Natural killer cell (primary cell): ENCODE data around the gene NMT2. TPM values are rescaled to one million over a fixed set of nuclear protein-coding genes. Genes with fewer than 3 reads are reported as not detected.

Experiments
- ATAC-seq, 3 donors: fragments of 150-1000 bp in 2 of 3; fragments of 200-7000 bp in 1 of 3; cut with Tn5 transposase; 1 replicate in 1 of 3; 2 replicates in 2 of 3; pipeline ENCODE4 v1.10.0; 2021; ENCODE audit warnings: mild to moderate bottlenecking in 2 of 3, moderate library complexity in 2 of 3
- DNase-seq, 2 donors: peaks; one replicate each; pipeline versions ENCODE4 v3.0.0 to v3.0.0-alpha.2; 2013 to 2021; ENCODE audit warnings: mixed read lengths in 1 of 2
- H3K27ac ChIP-seq: one replicate; pipeline ENCODE4 v1.5.1; 2013; ENCODE audit warnings: mild to moderate bottlenecking, low read length
- H3K27me3 ChIP-seq: one replicate; pipeline ENCODE4 v1.6.1; 2013; ENCODE audit warnings: low read length; ENCODE audit not compliant: control insufficient read depth, insufficient read depth
- H3K36me3 ChIP-seq: one replicate; pipeline ENCODE4 v1.6.1; 2013; ENCODE audit warnings: low read length; ENCODE audit not compliant: control insufficient read depth, insufficient read depth
- H3K4me1 ChIP-seq: one replicate; pipeline ENCODE4 v1.6.1; 2013; ENCODE audit warnings: low read length; ENCODE audit not compliant: control insufficient read depth, insufficient read depth
- H3K4me3 ChIP-seq: one replicate; pipeline ENCODE4 v1.5.1; 2013; ENCODE audit warnings: low read length
- H3K9me3 ChIP-seq: one replicate; pipeline ENCODE4 v1.6.1; 2013; ENCODE audit warnings: low read length; ENCODE audit not compliant: control insufficient read depth, insufficient read depth
- H3K27ac Mint-ChIP-seq, 2 donors: one replicate each; pipeline ENCODE4 v1.8.0; 2022; ENCODE audit warnings: mild to moderate bottlenecking in 2 of 2, mixed read lengths in 2 of 2, moderate library complexity in 1 of 2
- H3K27me3 Mint-ChIP-seq, 2 donors: one replicate each; pipeline ENCODE4 v1.8.0; 2022; ENCODE audit warnings: low read depth in 2 of 2, mixed read lengths in 2 of 2
- H3K36me3 Mint-ChIP-seq: one replicate; pipeline ENCODE4 v1.8.0; 2022; ENCODE audit warnings: mixed read lengths
- H3K4me1 Mint-ChIP-seq, 2 donors: one replicate each; pipeline ENCODE4 v1.8.0; 2022; ENCODE audit warnings: mixed read lengths in 2 of 2
- H3K4me3 Mint-ChIP-seq: one replicate; pipeline ENCODE4 v1.8.0; 2022; ENCODE audit warnings: mild to moderate bottlenecking, moderate library complexity, mixed read lengths
- H3K9me3 Mint-ChIP-seq, 2 donors: one replicate each; pipeline ENCODE4 v1.8.0; 2022; ENCODE audit warnings: mixed read lengths in 2 of 2
- WGBS: methylation state at CpG from one replicate; pipeline ENCODE4 v1.1.7; 2013; ENCODE audit warnings: missing lambda C conversion rate; ENCODE audit not compliant: insufficient coverage; 5-methylcytosine and 5-hydroxymethylcytosine counted together
- intact Hi-C: fragments of 100-400 bp; cut with micrococcal nuclease; formaldehyde crosslinking; loops from one replicate; pipeline ENCODE4 v1.14.2; 2022
- total RNA-seq, 4 donors: library from RNA; stranded (reverse); fragments of 120-200 nt in 1 of 4; gene quantifications; one replicate each; pipeline versions ENCODE4 v1.2.3 to v1.2.4, GENCODE V29; 2013 to 2022
- TF ChIP-seq, protein P1 (sequence below): fragments of 200-600 bp; IDR thresholded peaks from one replicate; pipeline ENCODE4 v1.8.0; 2022; ENCODE audit warnings: antibody characterized with exemption

NMT2 gene
- total RNA-seq, 3 donors from 2014 or later (not counting 1 experiment from before 2014, with no cell fraction given), result 18.9 to 34.9 (median 28.8) TPM

DNA sequence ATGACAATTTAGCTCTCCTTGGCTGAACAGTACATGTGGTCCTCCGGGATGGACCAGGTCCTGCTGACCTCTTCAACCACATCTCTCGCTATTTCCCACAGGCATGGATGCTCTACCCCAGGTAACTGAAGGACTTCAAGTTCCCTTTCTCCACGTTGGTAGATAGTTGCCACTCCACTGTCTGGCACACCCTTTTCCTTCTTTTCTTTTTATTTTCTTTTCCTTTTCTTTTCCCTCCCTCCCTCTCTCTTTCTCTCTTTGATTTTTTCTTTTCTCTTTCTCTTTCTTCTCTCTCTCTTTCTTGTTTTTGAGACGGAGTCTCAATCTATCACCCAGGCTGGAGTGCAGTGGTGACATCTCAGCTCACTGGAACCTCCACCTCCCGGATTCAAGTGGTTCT lies 77.1 kb downstream of the NMT2 start:
- 85% methylated on average over 5 of the region's 5 CpGs for WGBS
- TF ChIP-seq, protein P1, sequence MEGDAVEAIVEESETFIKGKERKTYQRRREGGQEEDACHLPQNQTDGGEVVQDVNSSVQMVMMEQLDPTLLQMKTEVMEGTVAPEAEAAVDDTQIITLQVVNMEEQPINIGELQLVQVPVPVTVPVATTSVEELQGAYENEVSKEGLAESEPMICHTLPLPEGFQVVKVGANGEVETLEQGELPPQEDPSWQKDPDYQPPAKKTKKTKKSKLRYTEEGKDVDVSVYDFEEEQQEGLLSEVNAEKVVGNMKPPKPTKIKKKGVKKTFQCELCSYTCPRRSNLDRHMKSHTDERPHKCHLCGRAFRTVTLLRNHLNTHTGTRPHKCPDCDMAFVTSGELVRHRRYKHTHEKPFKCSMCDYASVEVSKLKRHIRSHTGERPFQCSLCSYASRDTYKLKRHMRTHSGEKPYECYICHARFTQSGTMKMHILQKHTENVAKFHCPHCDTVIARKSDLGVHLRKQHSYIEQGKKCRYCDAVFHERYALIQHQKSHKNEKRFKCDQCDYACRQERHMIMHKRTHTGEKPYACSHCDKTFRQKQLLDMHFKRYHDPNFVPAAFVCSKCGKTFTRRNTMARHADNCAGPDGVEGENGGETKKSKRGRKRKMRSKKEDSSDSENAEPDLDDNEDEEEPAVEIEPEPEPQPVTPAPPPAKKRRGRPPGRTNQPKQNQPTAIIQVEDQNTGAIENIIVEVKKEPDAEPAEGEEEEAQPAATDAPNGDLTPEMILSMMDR, result no peak
- H3K4me3 ChIP-seq, result no peak overlapping the region
- peaks cover 3 to 11% of the 10 kb centered on the region in 2 donors for H3K4me1 Mint-ChIP-seq
- H3K9me3 ChIP-seq, result no peaks in the 10 kb centered on the region
- no peak overlapping the region for H3K4me3 Mint-ChIP-seq
- intact Hi-C loops, result no loop called here
- H3K27me3 Mint-ChIP-seq, result no peaks in the 10 kb centered on the region
- ATAC-seq (no peak), DNase-seq (no peak)
- peaks cover 16% of the 10 kb centered on the region for H3K4me1 ChIP-seq
- H3K27me3 ChIP-seq, result no peaks in the 10 kb centered on the region
- H3K27ac ChIP-seq, result no peak overlapping the region
- H3K36me3 Mint-ChIP-seq, result no peaks in the 10 kb centered on the region
- H3K27ac Mint-ChIP-seq, result no peak overlapping the region
- no peaks in the 10 kb centered on the region for H3K9me3 Mint-ChIP-seq
- H3K36me3 ChIP-seq, result no peaks in the 10 kb centered on the region

DNA sequence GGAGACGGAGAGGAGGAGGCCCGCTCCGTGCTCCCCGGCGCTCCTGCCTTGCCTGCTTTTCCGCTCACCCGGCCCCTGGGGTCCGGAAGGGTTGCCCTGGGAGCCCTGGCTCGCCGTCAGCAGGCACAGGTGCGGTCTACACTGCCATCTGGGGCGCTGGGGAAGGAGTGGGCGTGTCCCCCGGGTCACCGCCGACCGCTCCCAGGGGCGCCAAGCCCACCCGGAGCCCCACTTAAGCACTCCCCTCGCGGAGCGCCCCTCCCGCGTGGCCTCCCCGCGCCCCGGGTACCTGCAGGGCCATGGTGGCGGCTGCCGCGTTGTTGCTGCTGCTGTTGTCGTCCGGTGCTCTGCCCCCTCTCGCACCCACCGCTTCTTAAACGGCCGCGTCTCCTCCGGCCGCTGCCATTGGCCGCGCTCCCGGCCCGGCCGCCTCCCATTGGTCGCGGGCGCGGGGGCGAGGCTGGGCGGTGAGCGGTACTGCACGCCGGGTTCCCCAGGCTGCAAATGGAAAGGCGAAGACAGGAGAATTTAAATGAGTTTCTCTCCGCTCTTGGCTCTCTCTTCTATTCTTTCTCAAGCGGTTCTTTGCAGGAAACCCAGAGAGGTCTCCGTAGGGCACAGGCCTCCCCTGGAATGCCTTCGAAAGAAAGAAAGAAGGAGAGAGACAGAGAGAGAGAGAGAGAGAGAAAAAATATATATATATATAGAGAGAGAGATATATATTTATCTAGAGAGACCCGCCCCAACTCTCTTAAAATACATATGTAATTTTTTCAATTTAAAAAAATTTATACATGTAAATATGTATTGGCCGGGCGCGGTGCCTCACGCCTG lies 79.8 kb downstream of the NMT2 start, which contains the start of gene ACBD7:
TSS of gene ACBD7 (minus strand) at position 349 of the 834 bp plus-strand sequence. CDS start at position 301, 48 bp downstream.
- Mint-ChIP-seq H3K36me3 (no peaks in the 10 kb centered on the region), H3K27ac (peak within 1 kb of the TSS in 1 of 2 donors; percentile 82), H3K27me3 (no peaks in the 10 kb centered on the region), H3K4me1 (peaks cover 0 to 10% of the 10 kb centered on the region in 2 donors), H3K4me3 (peak within 1 kb of the TSS; percentile 80), H3K9me3 (no peaks in the 10 kb centered on the region)
- H3K9me3 ChIP-seq, result no peaks in the 10 kb centered on the region
- ATAC-seq (peak; percentile 99), DNase-seq (peak; percentile 82 to 87)
- peak within 1 kb of the TSS; percentile 41 for H3K4me3 ChIP-seq
- H3K27ac ChIP-seq, result no peak within 1 kb of the TSS
- under 1% methylated on average over 55 of the region's 63 CpGs for WGBS
- TF ChIP-seq, protein P1, result peak; percentile 43
- H3K27me3 ChIP-seq, result no peaks in the 10 kb centered on the region
- intact Hi-C loops, result loop anchor here (1.0 kb wide), 1 partner anchor 9 kb away; the partner anchor contains the start of gene RPP38
- no peaks in the 10 kb centered on the region for H3K36me3 ChIP-seq
- peaks cover 12% of the 10 kb centered on the region for H3K4me1 ChIP-seq

DNA sequence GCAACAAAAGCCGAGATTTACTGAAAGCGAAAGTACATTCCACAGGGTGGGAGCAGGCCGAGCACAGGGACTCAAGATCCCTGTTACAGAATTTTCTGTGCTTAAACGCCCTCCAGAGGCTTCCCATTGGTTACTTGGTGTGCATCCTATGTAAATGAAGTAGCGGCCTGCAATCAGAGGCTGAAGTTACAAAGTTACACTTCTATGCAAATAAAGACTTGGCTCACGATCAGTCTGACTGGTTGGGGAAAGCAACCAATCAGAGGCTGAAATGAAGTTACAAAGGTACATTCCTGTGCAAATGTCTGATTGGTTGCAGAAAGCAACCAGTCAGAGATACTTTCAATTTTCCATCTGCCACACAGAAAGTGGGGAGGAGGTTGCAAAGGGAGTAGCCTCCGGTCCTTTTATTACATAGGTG lies 84.0 kb downstream of the NMT2 start:
- 82% methylated on average over 6 of the region's 7 CpGs for WGBS
- H3K36me3 Mint-ChIP-seq, result no peaks in the 10 kb centered on the region
- DNase-seq, result peak in 1 of 2 donors; percentile 54
- intact Hi-C loops, result no loop called here
- peak overlapping the region; percentile 26 for H3K4me3 Mint-ChIP-seq
- no peaks in the 10 kb centered on the region for H3K36me3 ChIP-seq
- H3K9me3 Mint-ChIP-seq, result no peaks in the 10 kb centered on the region
- H3K4me1 Mint-ChIP-seq, result peaks cover 0 to 10% of the 10 kb centered on the region in 2 donors
- TF ChIP-seq, protein P1, result no peak
- ATAC-seq, result peak in 2 of 3 donors; percentile 13 to 21
- H3K27ac Mint-ChIP-seq, result no peak overlapping the region
- no peaks in the 10 kb centered on the region for H3K27me3 Mint-ChIP-seq
- H3K27ac ChIP-seq, result no peak overlapping the region
- H3K9me3 ChIP-seq, result no peaks in the 10 kb centered on the region
- no peak overlapping the region for H3K4me3 ChIP-seq
- no peaks in the 10 kb centered on the region for H3K27me3 ChIP-seq
- peaks cover 12% of the 10 kb centered on the region for H3K4me1 ChIP-seq
